AG04449 (cell line): Measurements from ENCODE around the gene TEAD3.

Experiments used
- CTCF ChIA-PET: fragments of 350-600 bp; formaldehyde crosslinking; extraction: SDS; loops from one replicate; lab custom pipeline; 2021; ENCODE audit warnings: antibody characterized with exemption; lab: Yijun Ruan, JAX
- POLR2A ChIA-PET: fragments of 400-600, 350-600 bp; formaldehyde crosslinking; extraction: SDS; loops from one replicate; lab custom pipeline; 2020; ENCODE audit warnings: antibody characterized with exemption, inconsistent platforms; lab: Yijun Ruan, JAX
- DNase-seq: peaks from one replicate; pipeline ENCODE4 v3.0.0-alpha.2; 2010; ENCODE audit warnings: low read depth, low spot score
- H3K4me3 ChIP-seq: 2 replicates; pipeline ENCODE4 v1.5.1; 2011; ENCODE audit warnings: low read depth, mild to moderate bottlenecking, control low read depth, low read length
- CTCF ChIP-seq: IDR thresholded peaks from one replicate; pipeline ENCODE4 v1.5.1; 2011; ENCODE audit warnings: mild to moderate bottlenecking, moderate library complexity, low read length, control low read depth, inconsistent platforms; ENCODE audit not compliant: insufficient read depth; ENCODE audit errors: missing control alignments

Gene TEAD3

DNA sequence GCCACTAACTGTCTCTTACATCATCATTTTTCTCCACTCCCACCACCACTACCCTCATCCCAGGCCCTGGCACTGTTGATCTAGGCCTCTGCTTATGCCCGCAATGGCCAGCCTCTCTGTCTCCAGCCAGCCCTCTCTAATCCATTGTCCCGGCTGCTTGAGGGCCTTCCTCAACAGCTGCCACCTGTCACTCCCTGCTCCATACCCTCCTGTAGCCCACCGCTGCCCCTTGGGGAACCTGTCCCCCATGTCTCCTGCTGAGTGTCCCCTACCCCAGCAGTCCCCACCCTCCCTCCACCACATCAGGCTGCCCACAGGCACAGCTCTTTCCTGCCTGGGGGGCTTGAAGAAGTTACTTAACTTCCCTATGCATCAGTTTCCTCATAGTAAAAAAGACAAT, 13.4 kb downstream of the TEAD3 start:
- H3K4me3 ChIP-seq, result no peak overlapping the region
- ChIA-PET CTCF (interaction anchor here (1.6 to 1.8 kb wide), 3 partner anchors 10 to 16 kb away, joined by 3 to 9 read pairs (median 6); partner anchors contain the start of gene RPL10A), POLR2A (interaction anchor here (2.0 kb wide), 1 partner anchor 12 kb away, joined by 12 read pairs; no protein-coding TSS in a partner anchor)
- DNase-seq, result no peak
- no peak for TF ChIP-seq CTCF

DNA sequence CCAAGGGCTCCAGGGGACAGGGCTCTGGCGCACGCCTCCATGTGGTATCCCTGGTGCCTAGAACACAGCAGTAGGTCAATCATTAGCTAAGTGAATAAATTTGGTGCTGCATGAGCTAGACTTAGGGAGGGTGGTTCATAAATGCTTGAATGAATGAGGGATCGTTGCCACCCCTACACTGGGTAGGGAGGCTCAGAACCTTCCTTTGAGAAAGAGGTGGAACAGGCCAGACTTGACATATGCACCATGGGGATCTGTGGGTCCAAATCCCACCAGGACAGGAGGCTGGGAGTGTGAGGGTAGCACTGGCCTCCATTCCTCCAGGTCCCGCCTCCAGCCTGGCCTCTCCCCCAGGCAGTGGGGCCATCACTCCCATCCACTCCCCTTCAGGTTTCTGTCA, 13.8 kb downstream of the TEAD3 start:
- DNase-seq, result no peak
- ChIA-PET POLR2A (interaction anchor here (1.4 to 2.0 kb wide), 2 partner anchors 12 to 14 kb away, joined by 5 to 12 read pairs; no protein-coding TSS in a partner anchor), CTCF (interaction anchor here (1.6 to 1.8 kb wide), 2 partner anchors 9 to 15 kb away, joined by 6 to 9 read pairs; partner anchors contain the start of gene RPL10A)
- no peak for TF ChIP-seq CTCF
- H3K4me3 ChIP-seq, result no peak overlapping the region

DNA sequence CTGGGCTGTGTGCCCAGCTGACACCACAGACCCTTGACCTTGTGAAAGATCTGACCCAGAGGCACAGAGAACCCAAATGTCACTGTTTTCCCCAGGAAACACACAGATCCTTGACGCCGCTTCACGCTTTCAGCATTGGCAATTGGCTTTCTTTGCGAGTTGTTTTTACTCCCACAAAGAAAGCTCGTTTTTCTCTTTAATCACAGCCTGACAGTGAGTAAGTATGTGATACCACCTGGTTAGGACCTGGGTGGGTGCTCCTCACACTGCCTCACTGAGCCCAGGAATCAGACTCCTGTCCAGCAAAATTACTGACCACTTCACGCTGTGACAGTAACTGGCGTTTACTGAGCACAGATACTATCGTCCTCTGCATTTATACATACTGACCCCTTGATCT, 15.7 kb downstream of the TEAD3 start:
- POLR2A ChIA-PET, result interaction anchor here (2.5 kb wide), 1 partner anchor 10 kb away, joined by 13 read pairs; no protein-coding TSS in a partner anchor
- no peak for TF ChIP-seq CTCF
- CTCF ChIA-PET, result interaction anchor here (0.9 to 2.2 kb wide), 4 partner anchors 8 to 12 kb away, joined by 3 to 7 read pairs (median 4); no protein-coding TSS in a partner anchor

DNA sequence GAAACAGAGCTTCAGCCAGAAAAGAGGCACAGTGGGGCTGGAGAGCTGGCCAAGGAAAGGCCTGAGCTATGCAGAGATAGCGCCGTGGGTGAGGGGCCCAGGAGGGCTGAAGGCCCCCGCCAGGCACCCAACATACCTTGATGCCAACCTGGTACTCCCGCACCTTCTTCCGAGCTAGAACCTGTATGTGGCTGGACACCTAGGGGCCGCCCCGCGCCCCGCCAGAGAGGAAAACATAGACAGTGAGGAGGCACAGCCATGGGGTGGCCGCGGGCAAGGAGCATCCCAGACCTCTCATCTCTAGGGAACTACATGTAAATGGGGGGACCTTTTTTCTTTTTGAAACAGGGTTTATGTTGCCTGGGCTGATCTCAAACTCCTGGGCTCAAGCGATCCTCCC, 16.7 kb downstream of the TEAD3 start:
- CTCF ChIA-PET, result interaction anchor here (0.7 to 2.2 kb wide), 5 partner anchors 8 to 25 kb away, joined by 3 to 7 read pairs (median 3); no protein-coding TSS in a partner anchor
- TF ChIP-seq CTCF, result no peak
- no peak for DNase-seq
- POLR2A ChIA-PET, result interaction anchor here (2.5 kb wide), 1 partner anchor 9 kb away, joined by 13 read pairs; no protein-coding TSS in a partner anchor
- H3K4me3 ChIP-seq, result no peak overlapping the region

More for the DNA sequence above, 15.7 kb downstream of the TEAD3 start:
- DNase-seq, result no peak
- H3K4me3 ChIP-seq, result no peak overlapping the region

GRCh38 chr6:35478259-35478658, 18.6 kb downstream of the TEAD3 start:
- CTCF ChIA-PET, result interaction anchor here (0.7 to 1.3 kb wide), 3 partner anchors 11 to 565 kb away, joined by 3 read pairs; no protein-coding TSS in a partner anchor
- TF ChIP-seq CTCF, result no peak
- no peak for DNase-seq
- POLR2A ChIA-PET, result interaction anchor here (1.3 to 1.4 kb wide), 2 partner anchors 9 to 11 kb away, joined by 3 to 5 read pairs; partner anchors contain the start of gene RPL10A
- no peak overlapping the region for H3K4me3 ChIP-seq

- POLR2A ChIA-PET, result interaction anchor here (1.3 to 1.4 kb wide), 2 partner anchors 9 to 12 kb away, joined by 3 to 5 read pairs; partner anchors contain the start of gene RPL10A
- H3K4me3 ChIP-seq, result no peak overlapping the region
- DNase-seq, result no peak
- CTCF ChIA-PET, result interaction anchor here (0.7 to 1.3 kb wide), 3 partner anchors 10 to 564 kb away, joined by 3 read pairs; no protein-coding TSS in a partner anchor
- no peak for TF ChIP-seq CTCF
Measured at GRCh38 chr6:35477551-35478179, 19.2 kb downstream of the TEAD3 start.
